SK-N-SH (cell line): ENCODE results near the gene UST. TPM values are rescaled to one million over a fixed set of nuclear protein-coding genes. Genes with fewer than 3 reads are reported as not detected.
"Not testable (repeated sequence)": the region's sequence is repeated elsewhere in the genome, so short reads cannot be mapped to it uniquely, and the experiment has no call there.

Source experiments
- CTCF ChIA-PET: fragments of 300-600, 350-600 bp; formaldehyde crosslinking; extraction: SDS; loops from one replicate; lab custom pipeline; 2021; lab: Yijun Ruan, JAX
- POLR2A ChIA-PET: fragments of 350-600 bp; sonication (Branson Sonifier 250); formaldehyde crosslinking; extraction: SDS; loops from one replicate; lab custom pipeline; 2020; ENCODE audit warnings: antibody characterized with exemption, inconsistent platforms; lab: Yijun Ruan, JAX
- DNase-seq: peaks from one replicate; pipeline ENCODE4 v3.0.0; 2012
- H2AFZ ChIP-seq: fragments of 200-600 bp; sonication (generic); 2 replicates; pipeline ENCODE4 v1.8.1; 2016; ENCODE audit warnings: antibody characterized with exemption, mild to moderate bottlenecking, low read depth
- H3F3A ChIP-seq: fragments of 200-600 bp; sonication (generic); replicated peaks from 2 replicates; pipeline ENCODE3; 2016; ENCODE audit warnings: antibody characterized with exemption, mild to moderate bottlenecking; ENCODE audit not compliant: insufficient read depth
- H3K27ac ChIP-seq, 2 experiments: fragments of 200-500 bp in 1 of 2; fragments of 200-600 bp in 1 of 2; sonication (Bioruptor generic) in 1 of 2; sonication (generic), shearing (Covaris generic) in 1 of 2; 2 replicates each; pipeline versions ENCODE4 v1.5.1 to v1.6.1; 2014 to 2016; ENCODE audit warnings: low read depth in 2 of 2, inconsistent platforms in 1 of 2, low read length in 1 of 2, mild to moderate bottlenecking in 1 of 2, mixed read lengths in 1 of 2
- H3K27me3 ChIP-seq: fragments of 200-600 bp; sonication (generic), shearing (Covaris generic); 2 replicates; pipeline ENCODE4 v1.6.1; 2016; ENCODE audit warnings: mixed run types; ENCODE audit not compliant: insufficient read depth
- H3K36me3 ChIP-seq, 2 experiments: fragments of 200-500 bp in 1 of 2; fragments of 200-600 bp in 1 of 2; sonication (Bioruptor generic) in 1 of 2; sonication (generic) in 1 of 2; replicated peaks in 1 of 2; 2 replicates each; pipeline versions ENCODE3 to v1.5.1; 2014 to 2016; ENCODE audit warnings: low read length in 1 of 2, mild to moderate bottlenecking in 1 of 2; ENCODE audit not compliant: insufficient read depth in 2 of 2, control insufficient read depth in 1 of 2
- H3K4me1 ChIP-seq, 2 experiments: fragments of 200-500 bp in 1 of 2; fragments of 200-600 bp in 1 of 2; sonication (Bioruptor generic) in 1 of 2; sonication (generic), shearing (Covaris generic) in 1 of 2; 2 replicates each; pipeline versions ENCODE4 v1.5.1 to v1.6.1; 2014 to 2016; ENCODE audit warnings: low read depth in 1 of 2, low read length in 1 of 2, mixed run types in 1 of 2; ENCODE audit not compliant: insufficient read depth in 2 of 2, control insufficient read depth in 1 of 2
- H3K4me2 ChIP-seq: fragments of 200-600 bp; sonication (generic), shearing (Covaris generic); 2 replicates; pipeline ENCODE4 v1.6.1; 2017; ENCODE audit warnings: mixed run types
- H3K4me3 ChIP-seq, 2 experiments: fragments of 200-500 bp in 1 of 2; fragments of 200-600 bp in 1 of 2; sonication (Bioruptor generic) in 1 of 2; sonication (generic), shearing (Covaris generic) in 1 of 2; 2 replicates each; pipeline versions ENCODE4 v1.5.1 to v1.8.1; 2014 to 2016; ENCODE audit warnings: low read depth in 2 of 2, inconsistent platforms in 1 of 2, low read length in 1 of 2, mild to moderate bottlenecking in 1 of 2, mixed read lengths in 1 of 2, moderate library complexity in 1 of 2
- H3K79me2 ChIP-seq: fragments of 200-600 bp; sonication (generic); 2 replicates; pipeline ENCODE4 v1.8.1; 2017; ENCODE audit warnings: mild to moderate bottlenecking; ENCODE audit not compliant: insufficient read depth
- H3K9ac ChIP-seq: fragments of 200-600 bp; sonication (generic); 2 replicates; pipeline ENCODE4 v1.6.1; 2017; ENCODE audit warnings: mixed run types
- H3K9me2 ChIP-seq: fragments of 200-600 bp; sonication (generic); 2 replicates; pipeline ENCODE4 v1.6.1; 2017; ENCODE audit warnings: mixed run types
- H3K9me3 ChIP-seq: fragments of 200-600 bp; sonication (generic); 2 replicates; pipeline ENCODE4 v1.6.1; 2017; ENCODE audit warnings: mixed run types, mild to moderate bottlenecking, moderate library complexity
- H4K20me1 ChIP-seq: fragments of 200-600 bp; sonication (generic); 2 replicates; pipeline ENCODE4 v1.6.1; 2017; ENCODE audit warnings: mild to moderate bottlenecking, mixed run types; ENCODE audit not compliant: insufficient read depth
- POLR2AphosphoS5 ChIP-seq: IDR thresholded peaks from 2 replicates; pipeline ENCODE4 v1.6.1; 2012; ENCODE audit warnings: low read depth, low read length
- RXRA ChIP-seq: IDR thresholded peaks from 2 replicates; pipeline ENCODE4 v1.4.0; 2012; ENCODE audit warnings: low read depth, mild to moderate bottlenecking, borderline replicate concordance
- TCF12 ChIP-seq: IDR thresholded peaks from 2 replicates; pipeline ENCODE4 v1.4.0; 2012
- USF2 ChIP-seq: fragments of 150-350 bp; IDR thresholded peaks from 2 replicates; pipeline ENCODE4 v1.6.1; 2017; ENCODE audit warnings: antibody characterized with exemption, low read length, low read depth, borderline replicate concordance
- ZBTB33 ChIP-seq: IDR thresholded peaks from 2 replicates; pipeline ENCODE4 v1.4.0; 2012; ENCODE audit warnings: low read depth, borderline replicate concordance
- WGBS: methylation state at CpG from one replicate; pipeline ENCODE4 v1.1.6; 2017; ENCODE audit warnings: low lambda C conversion rate; 5-methylcytosine and 5-hydroxymethylcytosine counted together
- polyA plus RNA-seq, 3 experiments: library from polyadenylated mRNA; depleted of rRNA; stranded (reverse); fragments of >200 nt; gene quantifications; 2 replicates each; pipeline ENCODE4 v1.2.3, GENCODE V29; 2012
- TF ChIP-seq, protein P1 (sequence below): IDR thresholded peaks from 2 replicates; pipeline ENCODE4 v1.6.1; 2012; ENCODE audit warnings: mild to moderate bottlenecking, low read depth, low read length, moderate library complexity
- TF ChIP-seq, protein P2 (sequence below): fragments of 200-600 bp; sonication (generic); IDR thresholded peaks from 2 replicates; pipeline ENCODE4 v1.6.1; 2017; ENCODE audit warnings: antibody characterized with exemption, mild to moderate bottlenecking, moderate library complexity
- TF ChIP-seq, protein P3 (sequence below): IDR thresholded peaks from 2 replicates; pipeline ENCODE4 v1.4.0; 2012; ENCODE audit warnings: low read depth

Gene UST
- polyA plus RNA-seq, 1 of the 3 experiments (the other 2 are of a cell fraction): 1.7 TPM

DNA sequence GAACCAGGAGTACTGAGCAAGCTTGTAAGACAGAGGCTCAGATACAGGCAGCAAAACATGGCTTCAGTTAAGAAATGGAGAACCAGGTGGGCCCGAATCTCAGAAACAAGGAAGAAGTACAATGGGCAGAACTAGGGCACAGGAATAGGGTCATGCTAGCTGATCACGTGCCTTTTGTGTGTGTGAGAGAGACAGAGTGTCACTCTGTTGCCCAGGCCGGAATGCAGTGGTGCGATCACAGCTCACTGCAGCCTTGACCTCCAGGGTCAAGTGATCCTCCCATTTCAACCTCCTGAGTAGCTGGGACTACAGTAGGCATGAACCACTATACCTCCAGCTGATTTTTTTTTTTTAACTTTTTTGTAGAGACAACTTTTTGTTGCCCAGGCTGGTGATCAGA, 257.8 kb downstream of the UST start (continued):
- TF ChIP-seq, protein P1, sequence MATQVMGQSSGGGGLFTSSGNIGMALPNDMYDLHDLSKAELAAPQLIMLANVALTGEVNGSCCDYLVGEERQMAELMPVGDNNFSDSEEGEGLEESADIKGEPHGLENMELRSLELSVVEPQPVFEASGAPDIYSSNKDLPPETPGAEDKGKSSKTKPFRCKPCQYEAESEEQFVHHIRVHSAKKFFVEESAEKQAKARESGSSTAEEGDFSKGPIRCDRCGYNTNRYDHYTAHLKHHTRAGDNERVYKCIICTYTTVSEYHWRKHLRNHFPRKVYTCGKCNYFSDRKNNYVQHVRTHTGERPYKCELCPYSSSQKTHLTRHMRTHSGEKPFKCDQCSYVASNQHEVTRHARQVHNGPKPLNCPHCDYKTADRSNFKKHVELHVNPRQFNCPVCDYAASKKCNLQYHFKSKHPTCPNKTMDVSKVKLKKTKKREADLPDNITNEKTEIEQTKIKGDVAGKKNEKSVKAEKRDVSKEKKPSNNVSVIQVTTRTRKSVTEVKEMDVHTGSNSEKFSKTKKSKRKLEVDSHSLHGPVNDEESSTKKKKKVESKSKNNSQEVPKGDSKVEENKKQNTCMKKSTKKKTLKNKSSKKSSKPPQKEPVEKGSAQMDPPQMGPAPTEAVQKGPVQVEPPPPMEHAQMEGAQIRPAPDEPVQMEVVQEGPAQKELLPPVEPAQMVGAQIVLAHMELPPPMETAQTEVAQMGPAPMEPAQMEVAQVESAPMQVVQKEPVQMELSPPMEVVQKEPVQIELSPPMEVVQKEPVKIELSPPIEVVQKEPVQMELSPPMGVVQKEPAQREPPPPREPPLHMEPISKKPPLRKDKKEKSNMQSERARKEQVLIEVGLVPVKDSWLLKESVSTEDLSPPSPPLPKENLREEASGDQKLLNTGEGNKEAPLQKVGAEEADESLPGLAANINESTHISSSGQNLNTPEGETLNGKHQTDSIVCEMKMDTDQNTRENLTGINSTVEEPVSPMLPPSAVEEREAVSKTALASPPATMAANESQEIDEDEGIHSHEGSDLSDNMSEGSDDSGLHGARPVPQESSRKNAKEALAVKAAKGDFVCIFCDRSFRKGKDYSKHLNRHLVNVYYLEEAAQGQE: no peak
- TF ChIP-seq ZBTB33: no peak
- no peak for TF ChIP-seq TCF12
- TF ChIP-seq POLR2AphosphoS5: no peak
- TF ChIP-seq, protein P2, sequence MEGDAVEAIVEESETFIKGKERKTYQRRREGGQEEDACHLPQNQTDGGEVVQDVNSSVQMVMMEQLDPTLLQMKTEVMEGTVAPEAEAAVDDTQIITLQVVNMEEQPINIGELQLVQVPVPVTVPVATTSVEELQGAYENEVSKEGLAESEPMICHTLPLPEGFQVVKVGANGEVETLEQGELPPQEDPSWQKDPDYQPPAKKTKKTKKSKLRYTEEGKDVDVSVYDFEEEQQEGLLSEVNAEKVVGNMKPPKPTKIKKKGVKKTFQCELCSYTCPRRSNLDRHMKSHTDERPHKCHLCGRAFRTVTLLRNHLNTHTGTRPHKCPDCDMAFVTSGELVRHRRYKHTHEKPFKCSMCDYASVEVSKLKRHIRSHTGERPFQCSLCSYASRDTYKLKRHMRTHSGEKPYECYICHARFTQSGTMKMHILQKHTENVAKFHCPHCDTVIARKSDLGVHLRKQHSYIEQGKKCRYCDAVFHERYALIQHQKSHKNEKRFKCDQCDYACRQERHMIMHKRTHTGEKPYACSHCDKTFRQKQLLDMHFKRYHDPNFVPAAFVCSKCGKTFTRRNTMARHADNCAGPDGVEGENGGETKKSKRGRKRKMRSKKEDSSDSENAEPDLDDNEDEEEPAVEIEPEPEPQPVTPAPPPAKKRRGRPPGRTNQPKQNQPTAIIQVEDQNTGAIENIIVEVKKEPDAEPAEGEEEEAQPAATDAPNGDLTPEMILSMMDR: no peak
- TF ChIP-seq RXRA: no peak

- H3K27me3 ChIP-seq, POLR2A ChIA-PET, H3K4me3 ChIP-seq, H2AFZ ChIP-seq, H3K4me2 ChIP-seq, H3K27ac ChIP-seq, H3K36me3 ChIP-seq, H3K4me1 ChIP-seq, H3K9ac ChIP-seq, H3K9me3 ChIP-seq, H3K79me2 ChIP-seq, H3F3A ChIP-seq, DNase-seq, H3K9me2 ChIP-seq, H4K20me1 ChIP-seq: not testable (repeated sequence)
- CTCF ChIA-PET: interaction anchor here (0.7 kb wide), 1 partner anchor 800 kb away, joined by 3 read pairs; no protein-coding TSS in a partner anchor
- 9% methylated on average over 1 of the region's 1 CpG for WGBS
Observed at GRCh38 chr6:149006236-149006635, 259.4 kb downstream of the UST start.

GRCh38 chr6:149006671-149007070, 259.8 kb downstream of the UST start:
- POLR2A ChIA-PET: no interaction called here
- no peak for TF ChIP-seq USF2
- TF ChIP-seq, protein P1: no peak
- no peak for TF ChIP-seq ZBTB33
- TF ChIP-seq, protein P3, sequence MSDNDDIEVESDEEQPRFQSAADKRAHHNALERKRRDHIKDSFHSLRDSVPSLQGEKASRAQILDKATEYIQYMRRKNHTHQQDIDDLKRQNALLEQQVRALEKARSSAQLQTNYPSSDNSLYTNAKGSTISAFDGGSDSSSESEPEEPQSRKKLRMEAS: no peak

More at GRCh38 chr6:149006671-149007070, 259.8 kb downstream of the UST start:
- H3K4me3 ChIP-seq: no peak overlapping the region
- no peak overlapping the region for H3K9ac ChIP-seq
- CTCF ChIA-PET: interaction anchor here (0.7 kb wide), 1 partner anchor 800 kb away, joined by 3 read pairs; no protein-coding TSS in a partner anchor
- no peak overlapping the region for H2AFZ ChIP-seq
- no peaks in the 10 kb centered on the region for H3K36me3 ChIP-seq
- no peaks in the 10 kb centered on the region for H3K4me1 ChIP-seq
- DNase-seq: no peak
- H3F3A ChIP-seq: peaks cover 8% of the 10 kb centered on the region
- 59% methylated on average over 3 of the region's 3 CpGs for WGBS
- H4K20me1 ChIP-seq: no peaks in the 10 kb centered on the region
- H3K4me2 ChIP-seq: no peak overlapping the region
- H3K9me3 ChIP-seq: peaks cover 4% of the 10 kb centered on the region
- H3K27ac ChIP-seq: no peak overlapping the region
- H3K27me3 ChIP-seq: no peaks in the 10 kb centered on the region
- no peaks in the 10 kb centered on the region for H3K79me2 ChIP-seq
- H3K9me2 ChIP-seq: no peaks in the 10 kb centered on the region; the same call in 1 of the 2 replicates
